ENCODE measurements around the gene NME1. TPM values are rescaled to one million over a fixed set of nuclear protein-coding genes. Genes with fewer than 3 reads are reported as not detected.
A peak's percentile ranks its signal among the peaks of the same experiment; 100 is the strongest.
"Not testable (repeated sequence)": the region's sequence is repeated elsewhere in the genome, so short reads cannot be mapped to it uniquely, and the experiment has no call there.

Gene NME1
- total RNA-seq = 10 to 100 TPM; 18.8 to 64.2 (median 23.9) TPM
- long read RNA-seq, donor 1, transcript NME1-203 (5 exons, 940 nt) = major isoform, 7 of 10 reads
- long read RNA-seq, donor 1, partial matches to known transcripts = 1 of 10 reads
- long read RNA-seq, donor 1, other reads (novel, unspliced or antisense) = 2 of 10 reads
- long read RNA-seq, donor 2, transcript NME1-203 (5 exons, 940 nt) = major isoform, 80 of 87 reads
- long read RNA-seq, donor 2, partial matches to known transcripts = 4 of 87 reads
- long read RNA-seq, donor 2, other reads (novel, unspliced or antisense) = 1 of 87 reads

DNA sequence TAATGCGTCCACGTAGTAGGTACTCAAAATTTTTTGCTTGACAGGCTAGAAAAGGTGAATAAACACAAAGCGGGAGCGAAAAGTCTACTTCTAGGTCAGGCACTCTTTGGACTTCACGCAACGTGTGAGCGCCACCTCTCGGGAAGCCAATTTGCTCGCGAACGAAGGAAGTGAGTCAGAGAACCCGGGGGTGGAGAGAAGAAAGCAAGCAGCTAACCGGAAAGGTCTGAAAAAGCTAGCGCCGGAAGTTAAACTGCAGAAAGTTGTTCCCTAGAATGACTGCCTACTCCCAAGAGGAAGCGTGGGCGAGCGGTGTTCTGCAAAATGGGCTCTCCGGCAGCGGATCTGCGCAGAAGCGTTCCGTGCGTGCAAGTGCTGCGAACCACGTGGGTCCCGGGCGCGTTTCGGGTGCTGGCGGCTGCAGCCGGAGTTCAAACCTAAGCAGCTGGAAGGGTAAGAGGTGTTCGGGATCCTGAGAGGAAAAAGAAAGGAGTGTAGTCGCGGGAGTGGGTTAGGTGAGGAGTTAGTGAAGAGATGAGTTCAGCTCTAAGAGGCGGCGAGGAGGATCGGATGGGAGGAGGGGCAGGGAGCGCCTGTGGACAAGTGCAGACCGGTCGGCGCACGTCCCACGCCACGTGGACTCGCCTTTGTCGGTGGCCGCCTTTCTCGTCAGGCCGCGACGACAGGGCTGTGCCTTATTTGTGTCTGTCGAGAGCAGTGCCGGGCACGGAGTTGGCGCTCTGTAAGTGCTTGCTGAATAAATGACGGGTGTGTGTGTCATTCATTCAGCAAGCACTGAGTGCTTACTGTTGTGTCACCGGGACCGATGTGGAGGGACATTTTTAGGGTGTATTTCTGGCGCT lies at the start of gene NME1:
NME1 (plus strand) TSS at position 350 of the 863 bp plus-strand sequence. CDS start 2,096 bp downstream, outside the sequence.
- ATAC-seq (peak; percentile 98), DNase-seq (peak; percentile 97 to 98 (median 98))
- H3K36me3 ChIP-seq (ENCODE audit: low read depth) = no peaks in the 10 kb centered on the region
- TF ChIP-seq, protein P1, sequence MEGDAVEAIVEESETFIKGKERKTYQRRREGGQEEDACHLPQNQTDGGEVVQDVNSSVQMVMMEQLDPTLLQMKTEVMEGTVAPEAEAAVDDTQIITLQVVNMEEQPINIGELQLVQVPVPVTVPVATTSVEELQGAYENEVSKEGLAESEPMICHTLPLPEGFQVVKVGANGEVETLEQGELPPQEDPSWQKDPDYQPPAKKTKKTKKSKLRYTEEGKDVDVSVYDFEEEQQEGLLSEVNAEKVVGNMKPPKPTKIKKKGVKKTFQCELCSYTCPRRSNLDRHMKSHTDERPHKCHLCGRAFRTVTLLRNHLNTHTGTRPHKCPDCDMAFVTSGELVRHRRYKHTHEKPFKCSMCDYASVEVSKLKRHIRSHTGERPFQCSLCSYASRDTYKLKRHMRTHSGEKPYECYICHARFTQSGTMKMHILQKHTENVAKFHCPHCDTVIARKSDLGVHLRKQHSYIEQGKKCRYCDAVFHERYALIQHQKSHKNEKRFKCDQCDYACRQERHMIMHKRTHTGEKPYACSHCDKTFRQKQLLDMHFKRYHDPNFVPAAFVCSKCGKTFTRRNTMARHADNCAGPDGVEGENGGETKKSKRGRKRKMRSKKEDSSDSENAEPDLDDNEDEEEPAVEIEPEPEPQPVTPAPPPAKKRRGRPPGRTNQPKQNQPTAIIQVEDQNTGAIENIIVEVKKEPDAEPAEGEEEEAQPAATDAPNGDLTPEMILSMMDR (IDR thresholded peaks at IDR 0.05) = peak; percentile 62
- H3K4me3 ChIP-seq = peak within 1 kb of the TSS; percentile 12
- H3K4me1 ChIP-seq (ENCODE audit: low read depth) = peaks cover 15% of the 10 kb centered on the region
- no peaks in the 10 kb centered on the region for H3K9me3 ChIP-seq
- intact Hi-C loops (cut with DNase I, micrococcal nuclease) = loop anchor here (2.0 to 10.0 kb wide), 3 partner anchors 149 to 299 kb away; no protein-coding TSS in a partner anchor

DNA sequence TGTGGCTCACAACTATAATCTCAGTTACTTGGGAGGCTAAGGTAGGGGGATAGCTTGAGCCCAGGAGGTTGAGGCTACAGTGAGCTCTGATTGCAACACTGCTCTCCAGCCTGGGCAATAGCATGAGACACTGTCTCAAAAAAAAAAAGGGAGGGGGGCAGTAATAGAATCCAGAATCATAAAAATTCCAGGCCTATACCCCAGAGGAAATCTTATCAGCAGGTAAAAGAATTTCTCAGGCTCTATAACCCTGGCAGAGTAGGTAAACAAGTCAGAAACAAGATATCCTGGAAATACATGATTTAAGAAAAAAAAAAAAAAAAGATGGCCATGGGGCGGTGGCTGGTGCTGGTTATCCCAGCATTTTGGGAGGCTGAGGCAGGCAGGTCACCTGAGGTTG lies 45.6 kb upstream of the NME1 start:
- H3K4me3 ChIP-seq = no peak overlapping the region
- intact Hi-C loops (cut with DNase I, micrococcal nuclease) = no loop called here
- DNase-seq (no peak), ATAC-seq (peak; percentile 38)
- H3K36me3 ChIP-seq (ENCODE audit: low read depth) = no peaks in the 10 kb centered on the region
- peaks cover 21% of the 10 kb centered on the region for H3K4me1 ChIP-seq (ENCODE audit: low read depth)
- TF ChIP-seq, protein P1 (IDR thresholded peaks at IDR 0.05) = no peak
- no peaks in the 10 kb centered on the region for H3K9me3 ChIP-seq

DNA sequence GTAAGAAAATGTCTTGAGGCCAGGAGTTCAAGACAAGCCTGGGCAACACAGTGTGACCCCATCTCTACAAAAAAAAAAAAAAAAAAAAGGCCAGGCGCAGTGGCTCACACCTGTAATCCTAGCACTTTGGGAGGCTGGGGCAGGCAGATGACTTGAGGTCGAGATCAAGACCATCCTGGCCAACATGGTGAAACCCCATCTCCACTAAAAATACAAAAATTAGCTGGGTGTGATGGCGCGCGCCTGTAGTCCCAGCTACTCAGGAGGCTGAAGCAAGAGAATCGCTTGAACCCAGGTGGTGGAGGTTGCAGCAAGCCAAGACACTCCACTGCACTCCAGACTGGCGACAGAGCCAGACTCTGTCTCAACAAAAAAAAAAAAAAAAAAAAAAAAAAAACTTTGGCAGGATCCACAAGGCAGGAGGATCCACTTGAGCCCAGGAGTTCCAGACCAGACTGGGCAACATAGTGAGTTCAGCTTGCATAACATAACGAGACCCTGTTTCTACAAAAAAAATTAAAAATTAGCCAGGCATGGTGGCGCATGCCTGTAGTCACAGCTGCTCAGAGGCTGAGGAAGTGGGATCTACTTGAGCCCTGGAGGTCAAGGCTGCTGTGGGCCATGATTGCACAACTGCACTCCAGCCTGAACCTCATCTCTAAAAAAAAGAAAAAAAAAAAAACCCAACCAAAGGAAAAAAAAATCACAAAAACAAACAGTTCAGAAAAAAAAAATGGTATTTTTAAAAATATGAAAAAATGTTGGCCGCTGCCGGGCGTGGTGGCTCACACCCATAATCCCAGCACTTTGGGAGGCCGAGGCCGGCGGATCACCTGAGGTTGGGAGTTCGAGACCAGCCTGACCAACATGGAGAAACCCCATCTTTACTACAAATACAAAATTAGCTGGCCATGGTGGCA lies 40.8 kb upstream of the NME1 start:
- H3K9me3 ChIP-seq; H3K4me3 ChIP-seq; intact Hi-C loops (cut with DNase I, micrococcal nuclease); H3K36me3 ChIP-seq (ENCODE audit: low read depth); DNase-seq: not testable (repeated sequence)
- peaks cover 17% of the 10 kb centered on the region for H3K4me1 ChIP-seq (ENCODE audit: low read depth)
- peak; percentile 60 for ATAC-seq

DNA sequence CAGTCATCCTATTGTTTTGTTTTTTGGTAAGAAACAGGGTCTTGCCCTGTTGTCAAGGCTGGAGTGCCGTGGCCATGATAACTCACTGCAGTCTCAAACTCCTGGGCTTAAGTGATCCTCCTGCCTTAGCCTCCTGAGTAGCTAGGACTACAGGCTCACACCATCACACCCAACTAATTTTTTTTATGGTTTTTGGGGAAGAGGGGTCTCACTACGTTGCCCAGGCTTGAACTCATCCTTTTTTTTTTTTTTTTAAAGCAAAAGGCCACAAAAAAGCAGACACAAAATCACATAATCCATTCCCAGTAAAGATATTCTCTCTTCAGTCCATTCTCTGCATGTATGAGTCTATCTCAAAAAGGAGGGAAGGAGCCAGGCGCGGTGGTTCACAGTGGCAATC lies 38.2 kb upstream of the NME1 start:
- Histone ChIP-seq H3K4me3 (no peak overlapping the region), H3K4me1 (ENCODE audit: low read depth) (peaks cover 22% of the 10 kb centered on the region), H3K9me3 (no peaks in the 10 kb centered on the region), H3K36me3 (ENCODE audit: low read depth) (no peaks in the 10 kb centered on the region)
- intact Hi-C loops (cut with DNase I, micrococcal nuclease) = no loop called here
- ATAC-seq = no peak
- TF ChIP-seq, protein P1 (IDR thresholded peaks at IDR 0.05) = no peak
- no peak for DNase-seq

DNA sequence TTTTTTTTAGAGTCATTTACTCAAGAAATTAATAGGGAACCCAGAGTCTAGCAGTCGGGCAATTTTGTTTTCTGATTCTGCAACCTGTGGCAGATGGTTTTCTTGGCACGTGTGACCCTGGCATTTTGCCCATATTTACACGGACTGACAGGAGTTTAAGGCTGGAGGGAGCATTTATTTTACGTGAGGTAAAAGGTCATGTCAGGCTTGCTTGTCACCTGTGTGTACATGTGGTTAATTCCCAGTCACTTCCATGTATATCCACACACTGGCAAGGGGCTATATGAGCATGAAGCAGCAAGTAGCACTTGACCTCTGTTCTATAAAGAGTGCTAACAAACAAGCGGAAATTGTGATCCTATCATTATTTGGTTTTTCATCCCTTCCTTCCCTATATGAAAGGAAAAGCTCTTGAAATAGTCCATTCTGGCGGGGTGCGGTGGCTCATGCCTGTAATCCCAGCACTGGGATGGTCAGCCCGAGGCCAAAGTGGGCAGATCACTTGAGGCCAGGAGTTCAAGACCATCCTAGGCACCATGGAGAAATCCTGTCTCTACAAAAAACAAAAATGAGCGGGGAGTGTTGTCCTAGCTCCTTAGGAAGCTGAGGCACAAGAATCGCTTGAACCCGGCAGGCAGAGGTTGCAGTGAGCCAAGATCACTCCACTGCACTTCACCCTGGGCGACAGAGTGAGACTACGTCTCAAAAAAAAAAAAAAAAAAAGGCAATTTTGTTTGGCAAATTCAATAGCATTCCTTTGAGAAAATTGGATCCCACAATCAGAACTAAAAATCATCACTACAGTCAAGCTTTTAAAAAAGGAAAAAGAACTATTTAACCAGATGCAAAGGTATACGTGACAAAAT lies 34.8 kb upstream of the NME1 start:
- Histone ChIP-seq H3K36me3 (ENCODE audit: low read depth) (no peaks in the 10 kb centered on the region), H3K9me3 (no peaks in the 10 kb centered on the region), H3K4me3 (no peak overlapping the region), H3K4me1 (ENCODE audit: low read depth) (peaks cover 19% of the 10 kb centered on the region)
- intact Hi-C loops (cut with DNase I, micrococcal nuclease) = no loop called here
- peak in 2 of 3 donors; percentile 71 to 89 for DNase-seq
- ATAC-seq = peak; percentile 15
- TF ChIP-seq, protein P1 (IDR thresholded peaks at IDR 0.05) = no peak

Data from mucosa of descending colon (tissue), 3 donors.